ENCODE data around the gene OLFM4.

Gene OLFM4

DNA sequence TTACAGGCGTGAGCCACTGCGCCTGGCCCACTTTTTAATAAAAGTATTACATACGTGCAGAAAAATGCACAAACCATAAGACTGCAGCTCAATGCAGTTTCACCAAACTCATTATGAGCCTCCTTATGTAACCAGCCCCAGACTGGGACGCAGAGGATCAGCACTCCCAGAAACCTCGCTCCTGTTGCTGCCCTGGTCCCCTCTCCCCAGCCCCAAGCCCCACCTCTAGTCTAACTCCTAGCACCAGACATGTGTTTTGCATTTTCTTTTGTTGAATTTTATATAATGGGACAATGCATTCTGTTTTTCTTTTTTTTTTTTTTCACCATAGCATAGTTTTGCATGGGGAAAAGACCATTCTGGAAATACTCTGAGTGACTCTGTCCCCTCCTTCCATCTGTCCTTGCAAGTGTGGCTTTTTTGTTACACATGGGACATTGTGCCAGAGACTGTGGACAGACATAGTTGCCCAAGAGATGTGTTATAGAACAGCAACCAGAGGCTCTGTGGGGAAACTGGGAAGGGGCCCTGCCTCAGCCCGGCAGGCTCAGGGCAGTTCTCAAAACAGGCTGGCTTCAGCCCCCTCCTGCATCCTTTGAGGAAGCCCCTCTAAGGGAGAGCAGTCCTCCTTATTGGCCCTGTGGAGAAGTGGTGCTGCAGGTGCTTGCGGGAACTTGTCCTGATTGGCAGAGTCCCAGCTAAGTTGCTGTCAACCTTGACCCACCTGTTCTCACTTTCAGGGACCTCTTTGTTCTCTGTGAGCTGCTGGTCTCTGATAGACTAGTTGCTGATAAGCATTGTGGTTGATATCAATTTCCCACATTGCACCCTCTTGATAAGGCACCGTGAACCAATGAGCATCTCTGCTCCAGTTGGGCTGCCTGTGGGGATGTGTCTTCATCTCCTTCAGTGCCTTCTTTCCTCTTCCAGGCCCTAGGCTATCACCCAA lies 13.8 kb upstream of the OLFM4 start:
- DNase-seq (ENCODE audit: low spot score) = no peak

DNA sequence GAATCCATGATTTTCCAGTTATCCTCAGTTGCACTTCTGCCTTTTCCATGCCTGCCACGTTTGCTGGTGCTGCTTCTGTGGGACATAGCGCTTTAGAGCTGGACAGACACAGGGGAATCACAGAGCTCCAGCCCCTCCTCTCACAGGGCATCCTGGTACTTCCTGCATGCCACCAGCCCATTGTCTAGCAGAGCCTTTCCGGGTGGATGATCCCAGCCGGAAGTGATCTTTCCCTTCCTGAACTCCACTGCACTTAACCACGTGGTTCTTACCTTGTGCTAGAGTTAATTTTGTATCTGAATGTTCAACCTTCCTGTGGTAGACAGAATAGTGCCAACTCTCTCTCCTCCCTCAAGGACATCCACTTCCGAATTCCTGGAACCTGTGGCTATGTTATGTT lies 12.6 kb upstream of the OLFM4 start:
- DNase-seq (ENCODE audit: low spot score) = no peak

DNA sequence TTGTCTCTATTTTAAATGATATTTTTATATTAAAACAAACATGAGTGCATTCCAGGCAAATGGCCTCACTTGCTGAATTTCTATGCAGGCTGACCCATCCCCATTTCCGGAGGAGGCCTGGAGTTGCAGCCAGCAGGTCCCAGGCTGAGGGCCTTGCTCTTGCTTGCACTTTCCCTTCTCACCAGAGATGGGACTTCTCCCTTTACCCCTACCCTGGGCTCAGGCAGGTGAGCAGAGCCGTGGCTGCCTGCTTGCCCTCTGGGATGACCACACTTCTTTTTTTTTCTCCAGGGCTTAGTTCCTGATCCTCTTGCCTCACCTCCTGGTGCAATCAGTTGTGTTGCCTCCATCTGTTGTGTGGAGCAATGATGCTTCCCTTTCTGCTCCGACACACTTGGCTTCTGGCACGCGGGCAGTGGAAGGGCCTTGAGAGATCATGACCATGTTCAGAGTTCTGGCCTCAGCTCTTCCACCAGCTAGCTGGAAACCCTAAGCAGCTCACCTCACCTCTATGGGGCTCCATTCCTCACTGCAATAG lies 11.1 kb upstream of the OLFM4 start:
- no peak for DNase-seq (ENCODE audit: low spot score)

DNA sequence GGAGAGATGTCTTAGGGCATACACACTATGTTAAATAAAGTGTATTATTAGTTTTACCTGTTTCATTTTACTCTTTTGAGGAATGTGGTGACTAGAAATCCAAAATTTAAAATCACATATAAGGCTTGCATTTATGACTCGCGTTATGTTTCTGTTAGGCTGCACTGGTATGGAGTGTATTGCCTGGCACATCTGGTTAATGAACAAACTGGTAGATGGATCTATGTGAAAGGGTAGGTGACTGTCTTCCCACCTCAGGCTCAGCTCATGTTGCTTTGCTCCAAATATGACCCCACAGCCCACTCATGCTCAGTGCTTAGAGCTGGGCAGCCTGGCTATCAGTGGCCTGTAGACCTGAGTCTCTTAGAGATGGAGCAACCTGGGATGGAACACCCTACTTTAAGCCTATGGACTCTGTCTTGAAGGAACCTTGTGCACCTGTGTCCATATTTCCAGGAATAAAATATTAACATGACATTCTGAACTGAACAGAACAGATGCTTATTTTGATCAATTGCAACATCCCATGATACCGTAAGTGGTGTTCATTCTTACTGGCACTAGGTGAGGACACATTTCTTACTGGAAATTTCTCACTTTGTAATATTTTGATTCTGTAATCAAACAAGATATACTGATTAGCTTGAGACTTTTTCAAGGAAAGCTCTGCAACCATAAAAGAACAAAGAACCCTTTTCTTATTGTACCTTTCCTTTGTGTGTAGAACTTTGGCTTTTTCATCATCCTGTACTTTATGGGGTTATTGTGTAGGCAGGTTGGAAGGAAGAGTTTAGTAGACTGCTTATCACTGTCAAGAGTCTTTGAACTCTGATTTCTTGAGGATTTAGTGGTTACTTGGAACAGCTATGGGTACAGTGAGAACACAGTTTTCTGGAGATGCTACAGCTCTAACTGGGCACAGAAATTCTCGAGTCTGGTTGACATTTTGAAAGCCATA lies 9.6 kb upstream of the OLFM4 start:
- no peak for DNase-seq (ENCODE audit: low spot score)

DNA sequence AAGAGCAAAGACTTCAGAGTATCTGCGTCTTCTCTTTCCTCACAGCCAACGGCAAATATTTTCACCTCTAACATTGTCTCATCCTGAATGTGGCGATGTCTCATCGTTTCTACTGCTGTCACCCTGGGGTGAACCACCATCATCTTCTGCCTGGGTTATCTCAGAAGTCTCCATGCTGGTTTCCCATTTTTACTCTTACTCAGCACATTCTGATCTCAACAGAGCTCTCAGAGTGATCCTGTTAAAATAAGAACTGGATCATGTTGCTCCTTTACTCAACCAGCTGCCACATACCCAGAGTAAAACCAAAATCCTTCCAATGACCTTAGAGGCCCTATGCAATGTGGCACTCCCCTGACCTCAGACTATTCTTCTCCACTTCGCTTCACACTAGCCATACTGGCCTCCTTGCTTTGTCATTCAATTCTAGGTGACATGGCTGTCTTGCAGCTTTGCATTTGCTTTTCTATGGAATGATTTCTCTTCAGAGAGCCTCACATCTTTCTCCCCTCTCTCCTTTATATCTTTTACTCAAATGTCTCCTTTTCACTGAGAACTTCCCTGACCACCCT lies 7.8 kb upstream of the OLFM4 start:
- no peak for DNase-seq (ENCODE audit: low spot score)

DNA sequence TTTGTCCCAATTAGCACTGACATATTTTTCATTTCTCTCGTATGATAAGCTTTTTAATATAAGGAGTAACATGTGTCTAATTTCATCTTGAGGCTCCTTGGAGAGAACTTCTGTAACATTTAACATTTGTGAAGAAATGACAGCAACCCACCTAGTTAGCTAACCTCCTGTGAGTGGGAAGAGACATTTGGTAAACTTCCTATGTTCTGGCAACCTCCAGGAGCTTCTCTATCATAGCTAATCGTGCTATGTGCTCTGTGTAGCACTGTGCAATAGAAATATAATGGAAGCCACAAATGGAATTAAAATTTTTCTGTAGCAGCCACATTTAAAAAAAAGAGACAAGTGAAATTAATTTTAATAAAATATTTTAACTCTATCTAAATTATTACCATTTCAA lies 5.4 kb upstream of the OLFM4 start:
- DNase-seq (ENCODE audit: low spot score) = no peak

DNA sequence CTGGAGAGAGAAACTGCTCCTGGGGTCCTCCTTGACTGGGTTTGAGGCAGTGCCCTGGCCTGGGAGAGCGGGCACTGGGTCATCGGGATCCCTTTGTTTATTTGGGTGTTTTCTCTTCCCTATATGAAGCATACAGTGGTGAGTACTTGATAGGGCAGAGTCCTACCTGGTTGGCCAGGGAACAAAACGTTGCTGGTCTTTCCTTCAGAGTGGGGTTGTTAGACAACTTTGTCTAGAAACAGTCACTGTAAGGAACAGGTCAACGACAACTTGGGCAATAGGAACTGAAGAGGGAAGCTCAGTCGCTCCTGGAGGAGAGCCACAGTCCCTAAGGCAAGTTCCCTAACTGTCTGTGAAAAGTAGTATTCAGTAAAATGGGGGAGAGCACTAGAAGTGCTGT lies 550 bp upstream of the OLFM4 start:
- DNase-seq (ENCODE audit: low spot score) = no peak

DNA sequence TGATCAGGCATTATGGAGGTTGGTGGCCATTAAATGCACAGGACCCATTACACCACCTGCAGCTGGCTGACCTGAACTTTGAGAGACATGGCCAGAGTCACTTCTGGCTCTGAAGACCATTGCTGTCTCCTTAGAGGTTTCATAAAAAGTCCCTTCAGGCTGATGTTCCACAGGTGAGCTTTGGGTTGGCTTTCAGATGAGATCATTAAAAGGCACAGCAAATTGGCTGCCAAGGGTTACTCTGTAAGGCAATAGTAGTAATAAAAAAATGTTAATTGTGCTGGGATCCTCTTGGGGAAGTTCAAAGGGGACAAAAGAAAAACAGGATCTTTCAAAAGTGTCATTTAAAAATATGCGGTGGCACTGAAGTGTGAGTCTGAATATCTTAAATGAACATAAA lies 4.2 kb downstream of the OLFM4 start:
- no peak for DNase-seq (ENCODE audit: low spot score)

DNA sequence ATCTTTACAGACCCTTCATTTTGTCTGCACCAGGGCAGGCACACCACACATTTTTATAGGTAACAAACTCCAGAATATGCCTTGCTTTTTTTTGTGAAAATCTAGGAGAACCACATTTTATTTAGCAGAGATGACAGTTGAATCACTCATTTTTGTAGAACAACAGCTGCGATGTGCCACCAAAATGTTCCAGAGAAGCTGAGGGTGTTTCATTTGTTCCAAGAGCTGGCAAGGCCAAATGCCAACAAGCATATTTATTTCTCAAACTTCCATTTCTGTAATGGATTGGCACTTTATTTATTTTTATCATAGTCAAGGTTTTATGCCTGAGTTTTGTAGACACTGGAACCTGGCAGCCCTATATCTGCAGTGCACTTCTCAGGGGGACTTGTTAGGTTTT lies 10.4 kb downstream of the OLFM4 start:
- DNase-seq (ENCODE audit: low spot score) = no peak

DNA sequence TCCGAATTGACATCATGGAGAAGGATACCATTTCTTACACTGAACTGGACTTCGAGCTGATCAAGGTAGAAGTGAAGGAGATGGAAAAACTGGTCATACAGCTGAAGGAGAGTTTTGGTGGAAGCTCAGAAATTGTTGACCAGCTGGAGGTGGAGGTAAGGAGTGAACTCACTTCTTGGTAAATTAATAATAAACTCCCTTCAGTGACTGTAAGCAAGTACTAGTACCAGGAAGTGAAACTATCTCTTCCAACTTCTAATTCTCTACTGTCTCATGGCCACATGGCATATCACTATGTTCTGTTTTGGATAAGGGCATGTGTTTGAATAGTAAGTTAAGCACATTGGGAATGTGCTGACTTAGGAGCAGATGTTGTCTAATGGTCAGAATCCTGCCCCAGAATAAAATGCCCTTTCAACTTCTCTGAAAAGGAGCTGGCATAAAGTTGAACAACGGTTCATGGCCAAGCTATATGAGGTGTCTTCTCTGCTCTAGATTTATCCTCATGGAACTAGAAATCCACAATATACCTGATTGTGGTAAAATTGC lies 13.4 kb downstream of the OLFM4 start:
- DNase-seq (ENCODE audit: low spot score) = no peak

DNA sequence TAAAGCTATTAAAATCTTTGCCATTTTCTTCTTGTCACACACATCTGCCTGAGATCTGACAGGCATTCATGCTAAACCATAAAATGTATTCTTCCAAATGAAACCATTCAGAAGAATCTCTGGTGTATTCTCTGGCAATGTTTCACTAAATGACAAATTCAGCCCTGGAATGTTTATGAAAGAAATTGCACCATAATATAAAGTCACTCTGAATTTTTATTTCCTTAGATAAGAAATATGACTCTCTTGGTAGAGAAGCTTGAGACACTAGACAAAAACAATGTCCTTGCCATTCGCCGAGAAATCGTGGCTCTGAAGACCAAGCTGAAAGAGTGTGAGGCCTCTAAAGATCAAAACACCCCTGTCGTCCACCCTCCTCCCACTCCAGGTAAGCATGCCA lies 14.3 kb downstream of the OLFM4 start:
- DNase-seq (ENCODE audit: low spot score) = no peak

DNA sequence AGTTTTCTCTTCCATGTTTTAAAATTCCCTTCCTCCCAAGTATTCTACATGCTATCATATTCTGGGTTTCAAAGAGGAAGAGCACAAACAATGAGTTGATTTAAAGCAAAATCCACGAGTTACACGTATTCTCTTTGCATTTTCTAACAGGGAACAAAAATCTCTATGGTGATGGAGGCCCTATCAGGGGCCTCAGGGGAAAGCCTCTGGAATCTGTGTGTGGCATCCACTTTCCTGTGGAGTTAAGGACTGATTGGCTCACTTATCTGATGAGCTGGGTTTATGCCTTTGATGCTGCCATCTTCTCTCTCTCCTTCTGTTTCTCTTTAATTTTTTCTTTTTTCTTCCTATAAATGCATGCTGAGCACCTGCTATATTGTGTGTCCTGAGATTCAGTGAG lies 14.8 kb downstream of the OLFM4 start:
- no peak for DNase-seq (ENCODE audit: low spot score)

DNA sequence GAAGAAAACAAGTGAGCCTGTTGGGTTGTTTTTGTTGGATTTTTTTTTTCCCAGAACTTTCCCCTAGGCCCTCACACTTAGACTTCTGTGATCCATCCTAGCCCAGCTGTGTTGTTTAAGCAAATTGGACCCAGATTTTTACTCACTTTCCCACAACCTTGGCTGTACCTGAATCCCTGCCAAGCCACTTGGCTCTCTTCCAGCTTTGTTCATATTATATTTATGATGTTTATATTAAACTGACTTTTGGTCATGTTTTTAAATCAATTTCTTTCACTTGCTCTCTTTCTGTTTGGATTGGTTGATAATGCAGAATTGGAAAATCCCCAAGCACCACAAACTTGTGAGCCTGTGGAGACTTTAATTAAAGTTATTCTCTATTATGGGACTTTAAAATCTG lies 16.6 kb downstream of the OLFM4 start:
- no peak for DNase-seq (ENCODE audit: low spot score)

DNA sequence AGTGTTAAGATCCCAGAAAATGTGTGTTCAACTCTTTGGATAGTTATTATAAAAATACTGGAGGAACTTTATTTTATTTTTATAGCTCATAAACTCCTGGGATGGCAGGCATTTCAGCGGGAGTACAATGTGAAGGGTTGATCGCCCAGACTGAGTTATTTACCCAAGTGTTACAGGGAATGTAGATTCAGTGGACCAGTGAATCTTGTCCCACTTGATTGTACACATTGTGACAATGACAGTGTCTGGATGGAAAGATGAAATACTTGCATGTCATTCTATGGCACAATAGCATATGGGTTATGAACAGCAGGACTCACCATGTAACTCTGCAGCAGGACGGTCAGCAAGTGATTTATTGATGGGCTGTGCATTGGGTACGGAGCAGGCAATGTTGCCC lies 20.3 kb downstream of the OLFM4 start:
- no peak for DNase-seq (ENCODE audit: low spot score)

DNA sequence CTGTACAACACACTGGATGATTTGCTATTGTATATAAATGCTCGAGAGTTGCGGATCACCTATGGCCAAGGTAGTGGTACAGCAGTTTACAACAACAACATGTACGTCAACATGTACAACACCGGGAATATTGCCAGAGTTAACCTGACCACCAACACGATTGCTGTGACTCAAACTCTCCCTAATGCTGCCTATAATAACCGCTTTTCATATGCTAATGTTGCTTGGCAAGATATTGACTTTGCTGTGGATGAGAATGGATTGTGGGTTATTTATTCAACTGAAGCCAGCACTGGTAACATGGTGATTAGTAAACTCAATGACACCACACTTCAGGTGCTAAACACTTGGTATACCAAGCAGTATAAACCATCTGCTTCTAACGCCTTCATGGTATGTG lies 21.5 kb downstream of the OLFM4 start:
- DNase-seq (ENCODE audit: low spot score) = no peak

DNA sequence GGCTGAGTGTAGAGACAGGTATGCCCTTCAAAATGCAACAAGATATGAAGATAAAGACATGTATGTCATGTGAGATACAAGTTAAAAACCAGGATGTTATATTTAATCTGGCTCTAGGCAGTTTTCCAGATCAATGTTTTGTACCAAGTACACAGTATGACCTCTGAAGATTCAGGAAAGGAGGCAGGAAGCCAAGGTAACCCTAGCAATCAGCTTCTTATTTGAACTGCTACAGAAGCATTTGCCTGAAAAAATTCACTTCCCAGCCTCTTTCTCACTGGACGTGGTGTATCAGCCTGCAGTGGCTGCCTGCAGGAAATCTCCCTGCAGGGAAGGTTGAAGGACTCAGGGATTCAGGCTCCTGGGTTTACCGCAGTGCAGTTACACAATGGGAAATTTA lies 24.1 kb downstream of the OLFM4 start:
- DNase-seq (ENCODE audit: low spot score) = no peak

DNA sequence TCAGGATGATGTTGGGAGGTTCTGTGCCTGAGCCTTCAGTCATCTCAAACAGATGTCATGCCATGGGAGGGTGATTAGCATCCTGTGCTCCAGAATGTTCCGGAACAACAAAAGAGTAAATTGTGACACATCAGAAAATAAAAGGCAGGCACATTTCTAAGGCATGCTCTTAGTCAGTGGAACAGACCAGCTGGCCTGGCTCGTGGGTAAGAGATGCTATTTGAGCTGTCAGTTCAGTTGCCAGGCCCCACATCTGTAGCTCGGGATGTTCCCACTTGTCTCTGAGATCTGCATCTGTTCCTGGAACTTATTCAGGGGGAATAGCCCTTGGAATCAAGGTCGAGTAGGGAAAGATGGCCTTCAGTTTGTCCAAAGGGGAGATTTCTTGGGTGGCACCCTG lies 26.0 kb downstream of the OLFM4 start:
- peak; percentile 3 for DNase-seq (ENCODE audit: low spot score)

DNA sequence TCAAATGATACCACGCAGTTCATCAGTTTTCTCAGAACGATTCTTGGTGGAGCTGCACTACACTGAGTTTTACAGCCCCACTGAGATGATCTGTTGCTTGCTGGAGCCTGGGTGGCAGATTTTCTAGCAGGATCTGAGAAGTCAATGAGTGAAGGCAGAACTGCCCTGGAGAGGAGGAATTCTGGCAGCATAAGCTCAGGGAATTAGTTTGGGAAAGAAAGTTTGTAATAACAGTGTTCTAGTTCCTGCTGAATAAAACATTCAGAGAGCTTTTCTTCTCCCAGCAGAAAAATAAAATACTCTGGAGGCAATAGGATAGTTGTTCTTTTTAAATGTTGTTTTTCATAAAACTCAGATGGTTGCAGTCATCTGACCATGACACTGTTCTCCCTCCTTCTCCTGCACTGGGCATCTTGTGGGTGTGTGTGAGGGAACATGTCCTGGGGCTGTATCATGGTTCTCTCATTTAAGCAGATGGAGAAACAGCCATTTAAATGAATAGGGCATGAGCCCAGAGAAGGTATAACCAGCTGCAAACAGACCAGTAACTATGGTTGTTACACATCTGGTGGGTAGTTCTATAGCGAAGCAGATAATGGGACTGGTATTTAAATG lies 29.6 kb downstream of the OLFM4 start:
- DNase-seq (ENCODE audit: low spot score) = no peak

DNA sequence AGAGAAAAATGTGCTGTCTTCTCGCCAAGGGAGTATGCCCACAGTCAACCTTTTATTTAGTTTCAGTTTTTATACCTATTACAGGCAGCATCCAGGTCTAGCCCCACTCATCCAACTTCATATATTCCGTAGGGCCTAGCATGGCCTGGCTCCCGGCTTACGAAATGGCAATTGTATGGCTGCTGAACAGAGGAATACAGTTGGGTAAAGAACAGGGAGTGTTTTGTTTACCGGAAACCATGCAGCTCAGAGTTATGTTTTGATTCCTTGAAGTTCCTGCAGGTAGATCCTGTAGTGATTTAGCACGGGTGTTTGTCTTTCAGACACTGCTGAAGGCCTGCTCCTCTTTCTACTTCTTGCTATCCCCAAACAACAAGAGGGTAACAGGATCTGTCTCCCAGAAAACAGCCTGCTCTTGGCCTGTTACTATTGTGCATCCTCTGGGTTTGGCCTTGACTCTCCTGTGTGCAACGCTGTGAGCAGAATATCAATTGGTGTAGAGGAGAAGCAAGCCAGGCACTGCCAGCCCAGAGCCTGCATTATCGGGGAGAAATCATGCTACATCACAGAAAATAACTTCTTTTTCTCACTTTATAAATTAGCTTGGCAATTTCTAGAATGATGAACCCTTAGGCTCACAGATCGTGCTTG lies 32.4 kb downstream of the OLFM4 start:
- no peak for DNase-seq (ENCODE audit: low spot score)

DNA sequence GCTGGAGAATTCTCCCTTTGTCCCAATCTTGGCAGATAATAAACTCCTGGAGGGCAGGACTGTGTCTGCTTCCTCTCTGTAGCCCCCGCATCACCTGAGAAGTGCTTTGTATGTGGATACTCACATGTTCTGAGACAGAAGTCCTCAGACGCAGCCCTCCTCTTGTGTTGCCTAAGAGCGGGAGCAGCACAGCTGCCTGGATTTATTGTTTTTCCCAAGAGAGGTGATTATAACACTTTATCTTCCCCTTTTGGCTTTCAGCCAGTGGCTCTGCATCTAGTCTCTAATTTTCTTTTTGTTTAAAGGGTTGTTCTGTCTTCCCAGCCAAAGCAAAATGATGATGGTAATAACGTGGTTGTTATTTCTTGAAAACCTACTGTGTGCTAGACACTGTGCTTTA lies 36.1 kb downstream of the OLFM4 start:
- no peak for DNase-seq (ENCODE audit: low spot score)

DNA sequence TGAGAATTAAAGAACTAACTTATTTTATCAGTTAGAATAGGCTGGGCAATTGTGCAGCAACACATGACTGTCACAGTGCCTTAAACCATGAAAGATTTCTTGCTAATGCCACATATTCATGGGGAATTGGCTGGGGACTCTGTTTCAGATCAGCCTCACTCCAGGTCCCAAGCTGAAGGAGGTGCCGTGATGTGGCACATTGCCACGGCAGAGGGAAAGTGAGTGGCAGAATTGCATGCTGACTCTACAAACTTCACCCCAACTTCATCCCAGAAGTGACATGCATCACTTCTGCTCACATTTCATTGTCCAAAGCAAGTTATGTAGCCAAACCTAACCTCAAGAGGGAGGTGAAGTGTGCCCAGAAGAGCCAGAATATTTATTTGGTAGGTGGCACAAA lies 37.8 kb downstream of the OLFM4 start:
- DNase-seq (ENCODE audit: low spot score) = no peak

Measured in RKO (cell line).